Calu3 (cell line): Measurements from ENCODE around the gene KRTDAP. TPM values are rescaled to one million over a fixed set of nuclear protein-coding genes. Genes with fewer than 3 reads are reported as not detected.
A peak's percentile ranks its signal among the peaks of the same experiment; 100 is the strongest.

ENCODE experiments used
- BruUV-seq: library from RNA; stranded (reverse); fragments of 400-500 nt; replicated peaks from 2 replicates; lab custom pipeline; 2021; lab: Mats Ljungman, UMichigan
- CTCF ChIA-PET: fragments of 300-600 bp; sonication (Branson Sonifier 250); formaldehyde crosslinking; loops from one replicate; lab custom pipeline; 2022; ENCODE audit warnings: antibody characterized with exemption; lab: Charles Lee
- DNase-seq: peaks from one replicate; pipeline ENCODE4 v3.0.0; 2022
- H3K27ac Mint-ChIP-seq: one replicate; pipeline ENCODE4 v1.8.0; 2022; ENCODE audit warnings: mixed read lengths; ENCODE audit not compliant: unreplicated experiment
- H3K27me3 Mint-ChIP-seq: one replicate; pipeline ENCODE4 v1.8.0; 2022; ENCODE audit warnings: mixed read lengths; ENCODE audit not compliant: unreplicated experiment
- H3K36me3 Mint-ChIP-seq: one replicate; pipeline ENCODE4 v1.8.0; 2022; ENCODE audit warnings: mild to moderate bottlenecking, moderate library complexity, mixed read lengths; ENCODE audit not compliant: insufficient read depth, unreplicated experiment
- H3K4me1 Mint-ChIP-seq: one replicate; pipeline ENCODE4 v1.8.0; 2022; ENCODE audit warnings: mild to moderate bottlenecking, low read depth, mixed read lengths; ENCODE audit not compliant: unreplicated experiment
- H3K4me3 Mint-ChIP-seq: one replicate; pipeline ENCODE4 v1.8.0; 2022; ENCODE audit warnings: mild to moderate bottlenecking, low read depth, moderate library complexity, mixed read lengths; ENCODE audit not compliant: unreplicated experiment
- H3K9me3 Mint-ChIP-seq: one replicate; pipeline ENCODE4 v1.8.0; 2022; ENCODE audit warnings: low read depth, mixed read lengths; ENCODE audit not compliant: unreplicated experiment
- intact Hi-C: fragments of 100-400 bp; cut with micrococcal nuclease; formaldehyde crosslinking; loops from one replicate; pipeline ENCODE4 v1.10.0; 2022; ENCODE audit not compliant: unreplicated experiment
- total RNA-seq: library from RNA; stranded (reverse); gene quantifications from 2 replicates; pipeline ENCODE4 v1.2.3, GENCODE V29; 2022
- TF ChIP-seq, protein P1 (sequence below): fragments of 200-600 bp; IDR thresholded peaks from one replicate; pipeline ENCODE4 v1.8.0; 2022; ENCODE audit warnings: antibody characterized with exemption; ENCODE audit not compliant: unreplicated experiment

Gene KRTDAP
- total RNA-seq, 1 experiment from 2014 or later: not detected

DNA sequence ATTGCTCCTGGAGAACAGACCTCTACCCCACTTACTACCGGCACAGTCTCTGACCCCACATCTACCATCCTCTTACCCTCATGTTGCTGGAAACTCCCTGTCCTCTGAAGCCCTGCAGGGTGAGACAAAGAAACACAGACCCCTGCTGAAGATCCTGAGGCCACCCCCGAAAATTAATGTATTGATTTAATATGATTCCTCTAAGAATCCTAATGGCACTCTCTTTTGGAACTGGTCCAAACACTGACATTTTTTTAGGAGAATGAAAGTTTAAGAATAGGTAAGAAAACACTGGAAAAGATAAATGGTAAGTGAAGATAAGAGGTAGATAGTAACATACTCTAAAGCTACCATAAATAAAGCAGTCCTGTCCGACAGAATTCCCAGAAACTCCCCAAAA lies 17.9 kb upstream of the KRTDAP start:
- Mint-ChIP-seq H3K4me3 (peak overlapping the region; percentile 93), H3K27ac (no peak overlapping the region), H3K9me3 (no peaks in the 10 kb centered on the region), H3K4me1 (peaks cover 7% of the 10 kb centered on the region), H3K27me3 (peaks cover 15% of the 10 kb centered on the region), H3K36me3 (peaks cover 55% of the 10 kb centered on the region)
- TF ChIP-seq, protein P1, sequence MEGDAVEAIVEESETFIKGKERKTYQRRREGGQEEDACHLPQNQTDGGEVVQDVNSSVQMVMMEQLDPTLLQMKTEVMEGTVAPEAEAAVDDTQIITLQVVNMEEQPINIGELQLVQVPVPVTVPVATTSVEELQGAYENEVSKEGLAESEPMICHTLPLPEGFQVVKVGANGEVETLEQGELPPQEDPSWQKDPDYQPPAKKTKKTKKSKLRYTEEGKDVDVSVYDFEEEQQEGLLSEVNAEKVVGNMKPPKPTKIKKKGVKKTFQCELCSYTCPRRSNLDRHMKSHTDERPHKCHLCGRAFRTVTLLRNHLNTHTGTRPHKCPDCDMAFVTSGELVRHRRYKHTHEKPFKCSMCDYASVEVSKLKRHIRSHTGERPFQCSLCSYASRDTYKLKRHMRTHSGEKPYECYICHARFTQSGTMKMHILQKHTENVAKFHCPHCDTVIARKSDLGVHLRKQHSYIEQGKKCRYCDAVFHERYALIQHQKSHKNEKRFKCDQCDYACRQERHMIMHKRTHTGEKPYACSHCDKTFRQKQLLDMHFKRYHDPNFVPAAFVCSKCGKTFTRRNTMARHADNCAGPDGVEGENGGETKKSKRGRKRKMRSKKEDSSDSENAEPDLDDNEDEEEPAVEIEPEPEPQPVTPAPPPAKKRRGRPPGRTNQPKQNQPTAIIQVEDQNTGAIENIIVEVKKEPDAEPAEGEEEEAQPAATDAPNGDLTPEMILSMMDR: no peak
- CTCF ChIA-PET: interaction anchor here (2.3 kb wide), 1 partner anchor 13 kb away, joined by 8 read pairs; no protein-coding TSS in a partner anchor
- BruUV-seq: no TSS peak
- no peak for DNase-seq
- intact Hi-C loops: no loop called here

DNA sequence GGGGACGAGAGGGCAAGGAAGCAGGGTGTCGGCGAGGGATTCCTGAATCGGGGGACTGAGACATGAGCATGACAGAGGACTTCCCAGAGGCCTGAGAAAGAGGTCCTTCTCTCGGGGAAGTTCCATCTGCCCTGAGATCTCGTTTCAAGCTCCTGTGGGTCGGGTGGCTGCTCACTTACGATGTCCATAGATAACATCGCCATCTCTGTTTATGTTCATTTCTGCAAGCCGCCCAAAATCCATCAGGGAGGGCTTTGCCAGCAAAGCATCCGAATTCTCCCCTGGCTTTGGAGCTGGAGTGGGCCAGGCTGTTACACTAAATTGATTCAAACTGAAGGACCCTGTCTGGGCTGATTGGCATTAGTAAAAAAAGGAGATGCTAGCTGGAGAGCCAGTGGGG lies 17.3 kb upstream of the KRTDAP start:
- peaks cover 61% of the 10 kb centered on the region for H3K36me3 Mint-ChIP-seq

DNA sequence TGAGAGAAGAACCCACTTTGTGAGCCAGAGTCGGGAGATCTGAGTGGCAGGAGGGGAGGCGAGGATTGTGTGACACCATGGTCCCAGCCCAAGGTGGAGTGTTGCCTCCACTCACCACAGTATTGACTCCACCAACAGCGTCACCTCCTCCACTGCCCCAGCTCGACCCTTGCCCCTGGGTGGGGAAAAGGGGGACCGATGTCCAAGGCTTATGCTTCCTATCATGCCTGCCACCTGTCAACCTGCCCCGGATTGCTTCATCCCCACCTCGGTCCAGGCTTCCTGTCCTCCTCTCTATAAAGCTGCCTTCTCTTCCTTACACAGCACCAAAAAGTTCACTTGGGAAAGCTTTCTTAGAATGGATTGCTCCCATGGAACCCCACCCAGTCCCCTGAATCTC lies 15.7 kb upstream of the KRTDAP start:
- H3K4me1 Mint-ChIP-seq: peaks cover 7% of the 10 kb centered on the region
- BruUV-seq: no TSS peak
- H3K9me3 Mint-ChIP-seq: no peaks in the 10 kb centered on the region
- intact Hi-C loops: no loop called here
- no peak overlapping the region for H3K27ac Mint-ChIP-seq
- CTCF ChIA-PET: no interaction called here
- TF ChIP-seq, protein P1: no peak
- no peaks in the 10 kb centered on the region for H3K27me3 Mint-ChIP-seq
- H3K36me3 Mint-ChIP-seq: peaks cover 72% of the 10 kb centered on the region
- H3K4me3 Mint-ChIP-seq: no peak overlapping the region
- DNase-seq: no peak

More for the DNA sequence above, 17.3 kb upstream of the KRTDAP start:
- Mint-ChIP-seq H3K9me3 (no peaks in the 10 kb centered on the region), H3K27me3 (peaks cover 9% of the 10 kb centered on the region), H3K4me1 (peaks cover 7% of the 10 kb centered on the region), H3K27ac (no peak overlapping the region), H3K4me3 (no peak overlapping the region)
- DNase-seq: no peak
- BruUV-seq: no TSS peak
- intact Hi-C loops: no loop called here
- TF ChIP-seq, protein P1: no peak
- CTCF ChIA-PET: interaction anchor here (2.3 kb wide), 1 partner anchor 12 kb away, joined by 8 read pairs; no protein-coding TSS in a partner anchor

DNA sequence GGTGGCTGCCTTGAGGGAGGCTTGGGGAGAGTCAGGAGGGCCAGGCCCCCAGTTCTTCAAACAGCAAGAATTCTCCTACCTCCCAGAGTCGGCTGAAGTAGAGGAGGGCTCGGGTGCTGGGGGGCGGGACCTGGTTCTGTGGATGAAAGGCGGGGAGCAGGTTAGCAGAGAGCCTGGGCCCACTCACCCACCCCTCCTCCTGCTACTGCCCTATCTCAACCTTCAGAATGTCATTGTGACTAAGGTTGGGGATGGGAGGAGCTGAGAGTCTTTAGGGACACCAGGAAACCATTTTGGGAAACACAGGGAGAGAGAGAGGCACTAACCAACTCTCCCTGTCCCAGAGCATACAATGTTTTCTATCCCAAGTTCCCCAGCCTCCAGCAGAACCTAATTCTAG lies 12.5 kb upstream of the KRTDAP start:
- CTCF ChIA-PET: no interaction called here
- H3K9me3 Mint-ChIP-seq: no peaks in the 10 kb centered on the region
- no peaks in the 10 kb centered on the region for H3K4me1 Mint-ChIP-seq
- peaks cover 69% of the 10 kb centered on the region for H3K36me3 Mint-ChIP-seq
- intact Hi-C loops: no loop called here
- no peak overlapping the region for H3K4me3 Mint-ChIP-seq
- H3K27ac Mint-ChIP-seq: no peak overlapping the region
- no TSS peak for BruUV-seq
- TF ChIP-seq, protein P1: no peak
- DNase-seq: no peak
- no peaks in the 10 kb centered on the region for H3K27me3 Mint-ChIP-seq
